ENCODE results near the gene DDX5. TPM values are rescaled to one million over a fixed set of nuclear protein-coding genes. Genes with fewer than 3 reads are reported as not detected.

DDX5 gene
- total RNA-seq, 1 donor from 2014 or later = 771 TPM

- DNase-seq (ENCODE audit: low spot score) = no peak
- no peak for TF ChIP-seq CTCF (IDR thresholded peaks at IDR 0.05; ENCODE audit: unreplicated experiment)
- Mint-ChIP-seq H3K4me1 (ENCODE audit: unreplicated experiment) (peaks cover 18% of the 10 kb centered on the region), H3K4me3 (ENCODE audit: unreplicated experiment) (no peak overlapping the region), H3K36me3 (ENCODE audit: low read depth, unreplicated experiment) (peaks cover 55% of the 10 kb centered on the region), H3K9me3 (ENCODE audit: unreplicated experiment) (no peaks in the 10 kb centered on the region), H3K27me3 (ENCODE audit: unreplicated experiment) (peaks cover 2% of the 10 kb centered on the region), H3K27ac (ENCODE audit: unreplicated experiment) (no peak overlapping the region)
These were observed 25.9 kb upstream of the DDX5 start for GRCh38 chr17:64531955-64532371.

GRCh38 chr17:64529221-64529620, 23.1 kb upstream of the DDX5 start:
- Mint-ChIP-seq H3K9me3 (ENCODE audit: unreplicated experiment) (no peaks in the 10 kb centered on the region), H3K36me3 (ENCODE audit: low read depth, unreplicated experiment) (peaks cover 45% of the 10 kb centered on the region), H3K27me3 (ENCODE audit: unreplicated experiment) (peaks cover 2% of the 10 kb centered on the region), H3K4me1 (ENCODE audit: unreplicated experiment) (peaks cover 10% of the 10 kb centered on the region), H3K4me3 (ENCODE audit: unreplicated experiment) (peak overlapping the region; percentile 37), H3K27ac (ENCODE audit: unreplicated experiment) (no peak overlapping the region)
- DNase-seq (ENCODE audit: low spot score) = no peak
- TF ChIP-seq CTCF (IDR thresholded peaks at IDR 0.05; ENCODE audit: unreplicated experiment) = no peak

- DNase-seq (ENCODE audit: low spot score) = no peak
- H3K36me3 Mint-ChIP-seq (ENCODE audit: low read depth, unreplicated experiment) = peaks cover 35% of the 10 kb centered on the region
- H3K4me3 Mint-ChIP-seq (ENCODE audit: unreplicated experiment) = no peak overlapping the region
- no peak for TF ChIP-seq CTCF (IDR thresholded peaks at IDR 0.05; ENCODE audit: unreplicated experiment)
- peaks cover 2% of the 10 kb centered on the region for H3K27me3 Mint-ChIP-seq (ENCODE audit: unreplicated experiment)
- no peaks in the 10 kb centered on the region for H3K4me1 Mint-ChIP-seq (ENCODE audit: unreplicated experiment)
- peak overlapping the region; percentile 0 for H3K27ac Mint-ChIP-seq (ENCODE audit: unreplicated experiment)
- no peaks in the 10 kb centered on the region for H3K9me3 Mint-ChIP-seq (ENCODE audit: unreplicated experiment)
These were observed 21.8 kb upstream of the DDX5 start for GRCh38 chr17:64527914-64528313.

- DNase-seq (ENCODE audit: low spot score) = no peak
- Mint-ChIP-seq H3K4me3 (ENCODE audit: unreplicated experiment) (no peak overlapping the region), H3K9me3 (ENCODE audit: unreplicated experiment) (no peaks in the 10 kb centered on the region), H3K27me3 (ENCODE audit: unreplicated experiment) (no peaks in the 10 kb centered on the region), H3K4me1 (ENCODE audit: unreplicated experiment) (no peaks in the 10 kb centered on the region), H3K36me3 (ENCODE audit: low read depth, unreplicated experiment) (peaks cover 6% of the 10 kb centered on the region), H3K27ac (ENCODE audit: unreplicated experiment) (no peak overlapping the region)
- no peak for TF ChIP-seq CTCF (IDR thresholded peaks at IDR 0.05; ENCODE audit: unreplicated experiment)
These were observed 14.3 kb upstream of the DDX5 start for GRCh38 chr17:64520359-64520758.

- Mint-ChIP-seq H3K9me3 (ENCODE audit: unreplicated experiment) (no peaks in the 10 kb centered on the region), H3K27ac (ENCODE audit: unreplicated experiment) (no peak overlapping the region), H3K4me1 (ENCODE audit: unreplicated experiment) (no peaks in the 10 kb centered on the region), H3K27me3 (ENCODE audit: unreplicated experiment) (no peaks in the 10 kb centered on the region), H3K36me3 (ENCODE audit: low read depth, unreplicated experiment) (peaks cover 12% of the 10 kb centered on the region), H3K4me3 (ENCODE audit: unreplicated experiment) (no peak overlapping the region)
- no peak for TF ChIP-seq CTCF (IDR thresholded peaks at IDR 0.05; ENCODE audit: unreplicated experiment)
- no peak for DNase-seq (ENCODE audit: low spot score)
These were observed 13.5 kb upstream of the DDX5 start for GRCh38 chr17:64519601-64520000.

Measured in endothelial cell (in vitro differentiated cells).